Measurements from ENCODE around the gene MMRN1. TPM values are rescaled to one million over a fixed set of nuclear protein-coding genes. Genes with fewer than 3 reads are reported as not detected.
A peak's percentile ranks its signal among the peaks of the same experiment; 100 is the strongest.

The MMRN1 gene
- total and polyA plus RNA-seq, 2 experiments from 2014 or later = 0.60 to 1.1 TPM

DNA sequence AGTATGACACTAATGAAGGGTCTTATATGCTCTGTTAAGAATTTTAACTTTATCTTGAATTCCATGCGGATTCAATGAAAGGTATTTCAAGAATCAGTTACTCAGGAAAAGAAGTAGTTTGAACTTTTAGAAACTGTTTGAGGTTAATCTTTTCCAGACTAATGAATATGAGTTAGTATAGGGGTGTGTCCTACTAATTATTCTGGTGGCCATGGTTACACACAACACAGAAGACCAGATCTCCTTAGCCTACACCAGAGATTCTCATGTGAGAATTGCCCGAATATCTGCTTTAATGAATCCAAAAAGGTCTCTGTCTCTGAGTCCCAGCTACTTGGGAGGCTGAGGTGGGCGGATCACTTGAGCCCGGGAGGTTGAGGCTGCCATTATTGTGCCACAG, 100.4 kb downstream of the MMRN1 start:
- H3K4me1 ChIP-seq (ENCODE audit: insufficient read depth) = peaks cover 29% of the 10 kb centered on the region
- H3K36me3 ChIP-seq (replicated peaks; ENCODE audit: insufficient read depth, low read depth) = no peaks in the 10 kb centered on the region
- H3K27ac ChIP-seq = peak overlapping the region; percentile 78
- no peak for DNase-seq (ENCODE audit: low spot score)
- no peak for TF ChIP-seq EZH2phosphoT487 (IDR thresholded peaks at IDR 0.05; ENCODE audit: low read depth, severe bottlenecking, unreplicated experiment)
- TF ChIP-seq CTCF (IDR thresholded peaks at IDR 0.05; ENCODE audit: poor library complexity) = no peak
- H3K9me2 ChIP-seq (replicated peaks; ENCODE audit: insufficient read depth) = no peaks in the 10 kb centered on the region
- no peaks in the 10 kb centered on the region for H3K27me3 ChIP-seq
- H3K4me3 ChIP-seq = no peak overlapping the region
- H3K4me2 ChIP-seq = peak overlapping the region; percentile 63
- no peaks in the 10 kb centered on the region for H3K79me2 ChIP-seq
- 56% methylated on average over 4 of the region's 4 CpGs for WGBS (ENCODE audit: low lambda C conversion rate, missing lambda C conversion rate)
- H2AFZ ChIP-seq = no peak overlapping the region
- H3K9me3 ChIP-seq (ENCODE audit: low read depth) = no peaks in the 10 kb centered on the region
- no peaks in the 10 kb centered on the region for H4K20me1 ChIP-seq (ENCODE audit: insufficient read depth, poor library complexity, severe bottlenecking)

DNA sequence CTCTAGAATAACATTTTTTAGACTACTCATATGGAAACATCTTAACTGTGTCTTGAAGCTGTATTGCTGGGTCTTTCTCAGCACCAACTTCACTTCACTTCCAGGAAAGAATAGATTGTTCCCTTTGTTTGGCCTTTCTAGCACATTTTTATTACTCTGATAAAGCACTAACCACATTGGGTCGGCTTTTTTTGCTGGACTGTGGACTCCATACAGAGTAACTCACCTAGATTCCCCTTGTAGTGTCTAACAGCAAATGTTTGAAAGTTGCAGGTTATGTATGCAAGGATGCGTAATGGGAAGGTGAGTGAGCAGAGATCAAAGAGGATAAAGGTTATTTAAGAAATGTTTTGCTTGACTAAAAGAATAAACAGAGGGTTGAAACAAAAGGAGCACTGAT, 101.2 kb downstream of the MMRN1 start:
- Histone ChIP-seq H3K4me1 (ENCODE audit: insufficient read depth) (peaks cover 29% of the 10 kb centered on the region), H3K9me3 (ENCODE audit: low read depth) (no peaks in the 10 kb centered on the region), H3K27ac (peak overlapping the region; percentile 78), H3K4me2 (peak overlapping the region; percentile 63), H3K36me3 (replicated peaks; ENCODE audit: insufficient read depth, low read depth) (no peaks in the 10 kb centered on the region), H3K79me2 (no peaks in the 10 kb centered on the region), H4K20me1 (ENCODE audit: insufficient read depth, poor library complexity, severe bottlenecking) (no peaks in the 10 kb centered on the region), H3K4me3 (no peak overlapping the region), H2AFZ (no peak overlapping the region), H3K9me2 (replicated peaks; ENCODE audit: insufficient read depth) (no peaks in the 10 kb centered on the region), H3K27me3 (no peaks in the 10 kb centered on the region)
- WGBS (ENCODE audit: low lambda C conversion rate, missing lambda C conversion rate) = 54% methylated on average over 2 of the region's 2 CpGs
- TF ChIP-seq EZH2phosphoT487 (IDR thresholded peaks at IDR 0.05; ENCODE audit: low read depth, severe bottlenecking, unreplicated experiment) = no peak
- no peak for TF ChIP-seq CTCF (IDR thresholded peaks at IDR 0.05; ENCODE audit: poor library complexity)
- TF ChIP-seq EZH2 (IDR thresholded peaks at IDR 0.05; ENCODE audit: borderline replicate concordance) = no peak
- peak; percentile 60 for DNase-seq (ENCODE audit: low spot score)

- Histone ChIP-seq H3K4me2 (no peak overlapping the region), H3K9me3 (ENCODE audit: low read depth) (no peaks in the 10 kb centered on the region), H3K36me3 (replicated peaks; ENCODE audit: insufficient read depth, low read depth) (no peaks in the 10 kb centered on the region), H3K4me1 (ENCODE audit: insufficient read depth) (peaks cover 25% of the 10 kb centered on the region), H3K4me3 (no peak overlapping the region), H3K27ac (no peak overlapping the region), H2AFZ (no peak overlapping the region), H3K79me2 (no peaks in the 10 kb centered on the region), H3K9me2 (replicated peaks; ENCODE audit: insufficient read depth) (no peaks in the 10 kb centered on the region), H4K20me1 (ENCODE audit: insufficient read depth, poor library complexity, severe bottlenecking) (no peaks in the 10 kb centered on the region), H3K27me3 (no peaks in the 10 kb centered on the region)
- DNase-seq (ENCODE audit: low spot score) = no peak
- WGBS (ENCODE audit: low lambda C conversion rate, missing lambda C conversion rate) = 36% methylated on average over 4 of the region's 4 CpGs
- TF ChIP-seq EZH2 (IDR thresholded peaks at IDR 0.05; ENCODE audit: borderline replicate concordance) (no peak), EZH2phosphoT487 (IDR thresholded peaks at IDR 0.05; ENCODE audit: low read depth, severe bottlenecking, unreplicated experiment) (no peak), CTCF (IDR thresholded peaks at IDR 0.05; ENCODE audit: poor library complexity) (no peak)
These were observed 102.6 kb downstream of the MMRN1 start for GRCh38 chr4:89997171-89997704.
